NCI-H2107 treated with DMSO at 0.1 percent for 48 hours (cell line): ENCODE results near the gene ETDB.
"Not testable (repeated sequence)": the region's sequence is repeated elsewhere in the genome, so short reads cannot be mapped to it uniquely, and the experiment has no call there.

Experiments
- DNase-seq: peaks from one replicate; lab custom pipeline; 2025; ENCODE audit not compliant: unreplicated experiment; lab: John Stamatoyannopoulos, UW

The ETDB gene

DNA sequence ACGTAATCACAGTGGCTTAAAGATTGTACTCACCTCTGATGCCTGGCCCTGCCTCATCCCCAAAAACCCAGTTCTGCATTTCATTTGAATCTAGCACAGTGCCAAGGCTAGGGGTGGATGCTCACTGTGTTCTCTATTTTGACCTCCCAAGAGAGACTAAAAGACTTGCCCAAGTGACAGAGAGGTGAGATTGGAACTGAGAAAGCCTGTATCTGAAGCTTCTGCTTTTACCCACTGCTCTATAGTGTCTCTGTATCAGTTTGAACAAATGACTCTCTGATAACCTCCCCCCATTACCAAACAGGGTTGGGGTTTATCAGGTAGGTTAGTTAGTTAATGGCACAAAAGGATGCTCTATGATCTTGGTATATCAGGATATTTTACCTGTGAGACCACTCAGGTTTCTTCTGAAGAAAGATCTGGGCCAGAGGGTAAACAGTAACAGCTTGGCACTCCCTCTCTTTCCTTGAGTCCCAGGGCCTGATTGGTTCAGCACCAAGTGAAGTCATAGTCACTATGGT, at the start of gene ETDB:
Gene ETDB, minus strand, starts transcription at position 471 of the 521 bp plus-strand sequence. CDS start 1,265 bp downstream, outside the sequence.
- not testable (repeated sequence) for DNase-seq

DNA sequence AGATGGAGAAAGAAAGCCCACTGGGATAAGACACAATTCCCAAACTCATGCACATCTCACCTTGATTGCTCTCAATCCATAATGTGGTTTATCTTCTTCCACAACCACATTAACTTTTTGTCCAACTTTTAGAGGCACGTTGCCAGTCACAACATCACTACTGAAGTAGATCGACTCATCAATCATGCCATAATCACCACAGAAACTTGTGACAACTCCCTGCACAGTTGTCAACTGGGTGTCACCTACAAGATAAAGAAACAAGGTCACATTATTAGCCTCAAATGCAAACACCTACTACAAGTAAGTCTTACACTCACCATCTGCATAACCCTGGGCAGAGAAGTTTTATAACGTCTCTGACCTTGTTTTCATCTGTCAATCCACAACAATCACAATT, 49.2 kb upstream of the ETDB start:
- DNase-seq: not testable (repeated sequence)

DNA sequence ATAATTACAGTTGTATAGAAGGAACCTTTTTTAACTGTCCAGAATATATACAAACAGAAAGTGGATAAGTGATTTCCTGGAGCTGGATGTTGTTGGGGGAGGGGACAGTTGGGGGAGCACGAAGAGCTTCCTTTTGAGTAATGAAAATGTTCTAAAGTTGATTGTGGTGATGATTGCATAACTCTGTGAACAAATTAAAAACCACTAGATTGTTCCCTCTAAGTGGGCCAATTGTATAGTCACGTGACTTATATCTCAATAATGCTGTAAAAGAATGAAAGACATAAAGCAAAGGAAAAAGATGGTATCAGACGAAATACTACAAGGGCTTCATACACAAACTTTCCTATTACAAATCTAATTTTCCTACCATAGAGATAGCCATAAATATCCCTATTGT, 48.2 kb upstream of the ETDB start:
- DNase-seq: no peak

DNA sequence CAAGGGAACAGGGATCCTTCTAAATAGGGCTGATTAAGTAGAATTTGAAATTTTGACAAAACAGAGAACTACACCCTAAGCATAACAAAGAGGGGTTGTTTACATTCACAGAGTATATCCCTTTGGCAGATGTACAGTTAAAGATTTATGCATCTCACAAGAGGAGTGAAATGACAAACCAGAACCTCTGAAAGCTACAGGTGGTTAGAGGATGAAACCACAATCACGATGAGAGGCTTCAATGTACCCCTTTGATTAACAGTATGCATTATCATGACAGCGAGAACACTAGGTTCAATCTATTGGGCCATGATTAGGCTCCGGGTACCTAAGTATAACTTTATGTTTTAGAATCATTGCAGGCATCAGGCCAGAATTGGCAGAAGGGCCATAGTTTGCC, 34.4 kb upstream of the ETDB start:
- not testable (repeated sequence) for DNase-seq

DNA sequence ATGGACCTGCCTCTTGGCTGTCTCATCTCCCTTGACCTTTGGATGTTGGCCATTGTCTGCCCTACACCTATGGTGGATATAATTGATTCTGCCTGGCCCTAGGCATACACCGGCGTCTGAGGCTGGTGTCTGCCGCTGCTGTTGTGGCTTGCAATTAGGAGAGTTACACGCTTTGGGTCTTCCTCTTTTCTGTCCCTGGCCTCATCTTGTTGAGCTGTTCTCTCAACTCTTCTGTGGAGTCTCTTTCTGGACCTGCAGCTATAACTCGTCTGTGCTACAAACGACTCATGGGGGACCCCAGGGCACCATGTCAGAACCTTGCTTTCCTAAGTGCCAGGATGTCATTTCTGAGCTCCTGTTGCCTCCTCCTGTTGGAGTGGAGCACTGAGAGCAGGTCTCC, 5.8 kb upstream of the ETDB start:
- DNase-seq: not testable (repeated sequence)

DNA sequence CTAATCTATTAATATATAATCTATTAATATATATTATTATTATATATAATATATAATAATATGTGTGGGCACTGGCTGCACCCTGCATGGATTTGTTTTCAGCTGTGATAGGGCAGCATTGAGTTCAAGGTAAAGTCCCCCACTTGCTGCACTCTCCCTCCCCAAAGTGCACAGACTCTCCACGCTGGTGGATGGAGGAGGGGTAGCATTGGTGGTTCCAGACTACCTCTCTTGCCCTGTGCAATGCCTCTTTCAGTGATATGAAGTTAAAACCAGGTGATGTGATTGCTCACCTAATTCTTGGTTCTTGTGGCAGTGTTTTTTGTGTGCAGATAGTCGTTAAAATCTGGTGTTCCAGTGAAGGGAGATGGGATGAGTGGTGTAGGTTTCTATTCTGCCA, 4.3 kb downstream of the ETDB start:
- not testable (repeated sequence) for DNase-seq

DNA sequence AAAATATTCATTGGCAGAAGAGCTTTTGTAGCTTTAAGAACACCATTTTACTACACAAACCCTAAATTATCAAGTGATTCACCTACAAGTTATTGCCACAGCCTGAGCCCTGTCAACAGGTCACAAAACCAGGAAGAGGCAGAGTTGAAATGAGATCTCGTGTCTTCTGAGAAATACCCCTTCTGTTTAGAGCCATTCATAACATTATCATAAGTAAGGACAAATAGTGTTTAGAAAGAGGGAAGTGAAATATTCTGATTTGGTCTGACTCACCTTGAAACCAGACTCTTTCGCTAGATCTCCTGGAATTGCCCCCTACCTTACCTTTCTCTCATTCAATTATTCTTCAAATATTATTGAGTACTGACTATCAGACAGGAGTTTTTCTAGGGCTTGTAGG, 5.9 kb downstream of the ETDB start:
- DNase-seq: no peak

DNA sequence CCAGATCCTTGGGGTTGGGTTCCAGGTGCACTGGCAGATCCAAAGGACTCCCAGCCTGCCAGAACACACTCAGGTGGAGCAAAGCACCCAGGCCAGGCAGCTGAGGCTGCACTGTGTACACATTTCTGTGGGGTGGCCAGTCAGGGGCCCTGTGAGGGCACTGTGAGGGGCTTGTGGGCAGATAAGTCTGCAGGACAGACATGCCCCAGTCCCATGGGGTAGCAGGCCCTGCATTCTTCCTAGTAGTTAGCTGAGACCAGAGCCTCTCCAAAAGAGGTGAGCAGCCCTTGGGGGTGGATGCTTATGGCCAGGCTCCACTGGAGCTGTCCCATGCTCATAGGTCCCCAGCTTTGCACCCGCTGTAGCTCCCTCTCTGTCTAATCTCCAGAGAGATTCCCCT, 7.6 kb downstream of the ETDB start:
- DNase-seq: no peak

DNA sequence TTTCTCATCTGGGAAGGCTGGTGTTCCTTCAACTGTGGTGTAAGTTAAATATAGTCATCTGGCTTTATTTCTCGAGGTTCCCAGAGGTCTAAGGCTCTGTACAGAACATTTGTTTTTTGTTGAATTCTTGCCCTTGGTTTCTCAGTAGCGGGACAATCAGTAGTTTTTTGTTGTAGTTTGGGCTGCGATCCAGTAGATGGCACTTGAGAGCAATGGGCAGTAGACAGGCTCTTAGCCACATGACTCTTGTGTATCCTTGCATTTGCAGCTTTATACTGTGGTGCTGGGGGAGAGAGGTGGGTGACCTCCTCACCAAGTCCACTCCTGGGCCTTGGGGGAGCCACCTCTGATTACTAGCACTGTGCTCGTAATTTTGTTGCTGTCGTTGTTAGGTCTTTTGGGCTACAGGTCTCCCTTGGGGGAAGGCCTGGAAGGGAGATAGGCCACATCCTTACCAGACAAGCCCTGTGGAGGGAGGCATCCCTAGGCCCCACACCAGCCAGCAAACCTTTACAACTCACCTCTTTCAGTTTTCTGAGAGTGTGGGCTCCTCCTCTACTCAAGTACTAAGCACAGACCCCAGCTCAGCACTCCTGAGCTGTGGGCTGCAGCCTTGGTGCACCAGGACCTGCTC, 8.1 kb downstream of the ETDB start:
- DNase-seq: peak; percentile 19

DNA sequence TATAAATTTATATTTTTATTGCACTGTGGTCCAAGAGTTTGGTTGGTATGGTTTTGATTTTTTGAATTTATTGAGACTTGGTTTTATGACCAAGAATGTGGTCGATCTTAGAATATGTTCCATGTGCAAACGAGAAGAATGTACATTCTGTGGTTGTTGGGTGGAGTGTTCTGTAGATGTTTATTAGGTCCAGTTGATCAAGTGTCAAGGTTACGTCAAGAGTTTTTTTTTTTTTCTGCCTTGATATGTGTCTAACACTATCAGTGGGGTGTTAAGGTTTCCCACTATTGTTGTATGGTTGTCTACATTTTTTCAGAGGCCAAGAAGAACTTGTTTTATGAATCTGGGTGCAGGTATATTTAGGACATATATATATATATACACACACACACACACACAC, 10.8 kb downstream of the ETDB start:
- DNase-seq: no peak

DNA sequence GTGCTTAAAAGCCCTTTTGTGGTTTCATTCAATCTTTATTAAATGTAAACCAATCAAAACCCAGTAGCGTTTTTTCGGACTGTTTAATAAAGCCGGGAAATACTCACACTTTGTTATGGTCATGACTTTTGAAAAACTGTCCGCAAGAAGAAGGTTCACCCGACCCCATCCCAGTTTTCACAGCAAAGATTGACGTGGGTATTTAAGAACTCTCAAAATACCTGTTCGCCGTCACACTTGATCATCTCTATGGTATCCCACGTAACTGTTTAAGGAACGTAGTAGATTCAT, 20.9 kb downstream of the ETDB start:
- no peak for DNase-seq

DNA sequence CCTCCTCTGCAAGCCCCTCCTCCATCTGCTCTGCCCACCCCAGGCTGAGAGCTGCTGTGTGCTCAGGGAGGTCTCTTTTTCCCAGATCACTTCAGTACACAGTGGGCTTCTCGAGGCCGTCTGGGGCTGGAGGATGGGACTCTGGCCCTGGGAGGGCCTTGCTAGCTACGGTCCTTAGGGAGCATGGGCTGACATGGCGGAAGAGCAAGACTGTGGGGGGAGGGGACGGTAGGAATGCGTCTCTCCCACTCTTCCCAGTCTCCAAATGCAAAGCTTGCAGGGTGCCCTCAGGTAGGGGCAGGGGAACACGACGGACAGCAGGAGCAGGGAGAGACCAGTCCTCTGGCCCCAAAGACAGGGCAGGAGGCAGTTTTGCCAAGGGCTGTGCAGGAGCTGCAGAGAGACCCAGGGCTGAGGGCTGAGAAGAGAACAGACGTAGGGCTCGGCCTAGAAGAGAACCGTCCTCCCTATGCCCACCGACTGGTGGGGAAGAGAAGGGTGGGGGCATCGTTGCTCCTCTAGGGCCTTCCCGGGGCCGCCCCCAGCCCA, 23.1 kb downstream of the ETDB start:
- DNase-seq: not testable (repeated sequence)

DNA sequence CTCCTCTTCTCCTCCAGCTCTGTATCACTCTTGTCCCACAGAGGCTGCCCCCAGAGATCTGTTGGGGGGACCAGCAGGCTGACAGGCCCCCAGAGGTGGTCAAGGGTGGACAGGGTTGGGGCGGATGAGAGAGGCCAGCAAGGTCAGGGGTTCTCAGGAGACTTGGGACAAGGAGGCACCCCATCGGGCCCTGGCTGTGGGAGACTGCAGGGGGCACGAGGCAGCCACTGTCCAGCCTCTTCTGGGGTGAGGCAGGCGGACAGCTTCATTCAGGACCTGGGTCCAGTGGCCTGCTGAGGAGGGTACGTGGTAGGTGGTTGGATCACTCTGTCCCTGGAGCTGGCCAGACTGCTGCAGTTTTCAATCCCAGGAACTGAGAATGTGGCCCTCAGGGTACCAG, 24.6 kb downstream of the ETDB start:
- DNase-seq: no peak

DNA sequence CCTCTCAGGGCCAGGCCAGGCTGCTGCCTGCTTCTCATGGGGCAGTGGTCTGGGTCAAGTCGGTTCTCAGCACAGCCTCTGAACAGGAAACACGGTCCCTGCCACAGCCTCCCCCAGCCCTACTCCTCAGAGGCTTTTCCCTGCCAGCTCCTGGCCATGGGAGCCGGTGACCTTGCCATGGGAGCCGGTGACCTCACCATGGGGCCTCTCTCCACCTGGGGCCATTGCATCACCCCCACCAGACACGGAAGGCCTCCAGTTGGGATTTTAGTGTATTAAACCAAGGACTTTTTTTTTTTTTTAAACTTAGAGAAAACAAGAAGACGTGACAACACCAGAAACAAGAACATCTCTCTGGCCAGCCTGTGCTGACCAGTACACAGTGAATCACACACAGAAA, 25.6 kb downstream of the ETDB start:
- DNase-seq: no peak

DNA sequence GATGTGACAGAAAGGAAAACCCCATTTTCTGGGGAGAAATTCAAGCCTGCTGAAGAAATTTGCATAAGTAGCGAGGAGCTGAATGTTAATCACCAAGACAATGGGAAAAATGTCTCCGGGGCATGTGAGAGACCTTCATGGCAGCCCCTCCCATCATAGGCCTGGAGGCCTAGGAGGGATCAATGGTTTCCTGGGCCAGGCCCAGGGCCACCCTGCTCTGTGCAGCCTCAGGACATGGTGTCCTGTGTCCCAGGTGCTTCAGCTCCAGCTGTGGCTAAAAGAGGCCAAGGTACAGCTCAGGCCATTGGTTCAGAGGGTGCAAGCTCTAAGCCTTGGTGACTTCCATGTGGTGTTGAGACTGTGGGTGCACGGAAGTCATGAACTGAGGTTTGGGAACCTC, 31.2 kb downstream of the ETDB start:
- no peak for DNase-seq

DNA sequence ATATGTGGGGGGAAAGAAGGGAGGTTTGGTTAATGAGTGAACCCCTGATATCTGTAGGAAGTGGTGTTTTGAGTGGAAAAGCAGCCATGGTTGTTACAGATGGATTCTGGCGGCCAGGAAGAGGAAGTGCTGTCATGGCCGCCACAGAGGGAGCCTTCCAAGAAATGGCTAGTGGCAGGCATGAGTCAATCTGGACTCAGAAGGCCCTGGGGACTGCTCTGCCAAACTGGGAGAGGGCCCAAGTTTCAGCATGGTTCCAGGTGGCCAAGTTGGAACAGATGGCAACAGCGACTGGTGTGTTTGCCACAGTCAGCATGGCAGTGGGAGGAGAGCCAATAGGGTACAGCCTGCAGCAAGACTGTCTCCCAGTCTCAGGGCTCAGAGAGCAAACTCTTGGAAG, 32.5 kb downstream of the ETDB start:
- no peak for DNase-seq

DNA sequence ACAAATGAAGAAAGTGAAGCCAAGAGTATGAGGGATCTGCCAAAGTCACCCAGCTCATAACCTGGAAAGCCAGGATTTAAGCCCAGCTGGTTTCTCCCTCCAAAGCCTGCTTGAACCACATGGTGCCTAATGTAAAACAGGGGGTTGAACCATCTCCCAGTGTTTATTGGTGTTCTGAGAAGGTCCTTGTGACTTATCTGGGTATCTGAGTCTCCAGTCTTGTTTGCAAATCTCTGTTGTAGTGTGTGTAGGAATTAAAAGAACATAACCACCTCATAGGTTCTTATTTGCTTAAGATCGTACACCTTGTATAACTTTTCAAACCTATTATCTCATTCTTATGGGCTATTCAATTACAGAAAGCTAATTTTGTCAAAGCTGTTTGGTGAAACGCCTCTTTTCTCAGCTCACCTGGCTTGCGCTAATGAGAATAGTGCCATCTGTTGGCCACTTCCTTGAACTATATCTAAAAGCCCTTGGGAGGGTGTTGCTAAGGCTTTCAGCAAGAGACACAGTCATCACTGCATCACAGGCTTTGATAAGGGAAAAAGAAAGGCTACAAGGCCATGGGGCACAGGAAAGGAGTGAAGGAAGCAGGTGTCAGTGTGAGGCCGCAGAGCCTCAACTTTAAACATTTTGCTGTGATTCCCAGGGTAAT, 34.0 kb downstream of the ETDB start:
- DNase-seq: peak; percentile 44

DNA sequence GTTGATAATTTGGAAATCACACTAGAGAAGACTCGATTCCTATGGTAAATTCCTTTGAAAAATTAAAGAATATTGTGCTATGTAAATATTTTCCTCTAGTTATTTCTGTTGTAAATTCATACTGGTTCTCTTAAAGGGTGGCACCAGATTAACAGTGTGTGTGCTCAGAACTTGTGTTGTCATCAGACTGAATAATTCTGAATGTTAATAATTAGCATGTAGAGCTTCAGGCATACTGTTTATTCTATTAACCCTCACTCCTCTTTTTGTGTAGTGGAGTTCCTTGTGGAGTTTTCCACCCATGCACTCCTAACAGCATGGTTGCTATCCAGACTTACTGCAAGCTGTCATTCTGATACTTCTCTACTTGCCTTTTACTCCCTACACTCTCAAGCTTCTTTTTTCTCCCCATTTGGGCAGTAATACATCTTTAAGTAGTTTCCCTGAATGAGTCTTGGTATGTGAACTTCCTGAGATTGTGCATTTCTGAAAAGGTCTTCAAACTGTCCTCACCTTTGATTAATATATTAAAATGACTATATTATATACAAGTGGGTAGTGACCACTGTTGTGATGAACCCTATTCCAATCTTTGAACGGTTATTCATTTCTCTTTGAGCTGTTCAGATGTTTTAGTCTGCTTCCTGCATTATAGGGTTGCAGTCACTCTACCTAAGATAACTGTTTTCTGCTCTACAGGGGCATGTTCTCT, 38.5 kb downstream of the ETDB start:
- no peak for DNase-seq
